NCI-H2171 (cell line): ENCODE measurements around the gene CCDC73.
"Not testable (repeated sequence)": the region's sequence is repeated elsewhere in the genome, so short reads cannot be mapped to it uniquely, and the experiment has no call there.

ENCODE experiments used
- DNase-seq: peaks from one replicate; lab custom pipeline; 2025; lab: John Stamatoyannopoulos, UW

The CCDC73 gene

GRCh38 chr11:32794439-32794838 is at the start of gene CCDC73:
Gene CCDC73, minus strand, starts transcription at chr11:32794662. Its CDS starts 34,419 bp downstream, at chr11:32760243.
- no peak for DNase-seq

GRCh38 chr11:32843544-32843943 is 49.1 kb upstream of the CCDC73 start:
- no peak for DNase-seq

- DNase-seq: no peak
These were observed 46.1 kb upstream of the CCDC73 start for GRCh38 chr11:32840587-32840986.

GRCh38 chr11:32839308-32839707 is 44.8 kb upstream of the CCDC73 start:
- no peak for DNase-seq

GRCh38 chr11:32838505-32839274 is 44.2 kb upstream of the CCDC73 start:
- peak; percentile 7 for DNase-seq

- DNase-seq: no peak
These were observed 42.5 kb upstream of the CCDC73 start for GRCh38 chr11:32836946-32837345.

- DNase-seq: no peak
These were observed 39.5 kb upstream of the CCDC73 start for GRCh38 chr11:32833921-32834320.

- DNase-seq: no peak
These were observed 36.8 kb upstream of the CCDC73 start for GRCh38 chr11:32831221-32831620.

- no peak for DNase-seq
These were observed 36.3 kb upstream of the CCDC73 start for GRCh38 chr11:32830796-32831195.

GRCh38 chr11:32830413-32830738 is 35.9 kb upstream of the CCDC73 start:
- DNase-seq: no peak

- DNase-seq: peak; percentile 58
These were observed 35.4 kb upstream of the CCDC73 start, which contains the start of gene PRRG4 for GRCh38 chr11:32829680-32830412. Gene PRRG4, plus strand, starts transcription at chr11:32829927. Its CDS starts 603 bp downstream, at chr11:32830530.

GRCh38 chr11:32829157-32829679 is 34.8 kb upstream of the CCDC73 start:
- no peak for DNase-seq

GRCh38 chr11:32827276-32827675 is 32.8 kb upstream of the CCDC73 start:
- no peak for DNase-seq

- DNase-seq: no peak
These were observed 31.7 kb upstream of the CCDC73 start for GRCh38 chr11:32826113-32826512.

GRCh38 chr11:32823617-32824016 is 29.2 kb upstream of the CCDC73 start:
- not testable (repeated sequence) for DNase-seq

GRCh38 chr11:32821917-32822560 is 27.6 kb upstream of the CCDC73 start:
- no peak for DNase-seq

- DNase-seq: no peak
These were observed 27.1 kb upstream of the CCDC73 start for GRCh38 chr11:32821517-32821916.

GRCh38 chr11:32820497-32820896 is 26.0 kb upstream of the CCDC73 start:
- DNase-seq: no peak

GRCh38 chr11:32819187-32819586 is 24.7 kb upstream of the CCDC73 start:
- no peak for DNase-seq

- DNase-seq: no peak
These were observed 23.4 kb upstream of the CCDC73 start for GRCh38 chr11:32817852-32818183.

GRCh38 chr11:32817181-32817851 is 22.9 kb upstream of the CCDC73 start:
- DNase-seq: no peak

- peak; percentile 41 for DNase-seq
These were observed 14.9 kb upstream of the CCDC73 start for GRCh38 chr11:32809313-32809712.
